Upper lobe of left lung (tissue), 4 donors: ENCODE results near the gene PSMA8.

ENCODE experiments used
- EP300 ChIP-seq, 4 donors: sonication (generic); formaldehyde crosslinking; IDR thresholded peaks; one replicate each; pipeline ENCODE4 v1.5.1; 2017; ENCODE audit warnings: antibody characterized with exemption in 4 of 4, control low read depth in 2 of 4
- POLR2A ChIP-seq, 4 donors: fragments of 450-650 bp; IDR thresholded peaks; one replicate each; pipeline ENCODE4 v1.5.1; 2016 to 2017; ENCODE audit warnings: antibody characterized with exemption in 4 of 4, mild to moderate bottlenecking in 2 of 4
- POLR2AphosphoS5 ChIP-seq, 2 donors: sonication (generic); formaldehyde crosslinking; IDR thresholded peaks; one replicate each; pipeline ENCODE4 v1.5.1; 2017; ENCODE audit warnings: antibody characterized with exemption in 2 of 2
- TF ChIP-seq, protein P1 (sequence below), 6 experiments: fragments of 450-650 bp in 4 of 6; fragments of 200-600 bp in 2 of 6; sonication (generic) in 2 of 6; IDR thresholded peaks; one replicate each; pipeline ENCODE4 v1.5.1; 2016 to 2019; ENCODE audit warnings: antibody characterized with exemption in 6 of 6

DNA sequence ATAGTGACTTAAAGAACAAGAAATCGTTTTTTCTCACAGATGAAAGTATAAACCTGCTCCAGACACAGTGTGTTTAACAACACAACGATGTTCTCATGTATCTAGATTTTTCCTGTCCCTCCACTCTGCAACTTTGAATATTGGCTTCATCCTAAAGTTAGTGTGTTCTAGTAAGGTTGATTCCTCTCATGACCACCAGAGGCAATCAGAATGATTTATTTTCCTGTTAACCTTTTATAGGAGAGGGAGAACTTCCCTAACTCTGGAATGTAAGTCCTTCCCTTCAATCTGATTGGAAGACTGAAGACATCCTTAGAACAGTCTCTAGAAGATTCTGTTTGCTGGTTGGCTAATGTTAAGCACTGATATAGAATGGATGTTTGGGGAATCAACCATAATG is 51.6 kb downstream of the PSMA8 start:
- TF ChIP-seq POLR2AphosphoS5 (IDR thresholded peaks at IDR 0.05) (no peak), EP300 (IDR thresholded peaks at IDR 0.05) (no peak), POLR2A (IDR thresholded peaks at IDR 0.05) (no peak)
- TF ChIP-seq, protein P1, sequence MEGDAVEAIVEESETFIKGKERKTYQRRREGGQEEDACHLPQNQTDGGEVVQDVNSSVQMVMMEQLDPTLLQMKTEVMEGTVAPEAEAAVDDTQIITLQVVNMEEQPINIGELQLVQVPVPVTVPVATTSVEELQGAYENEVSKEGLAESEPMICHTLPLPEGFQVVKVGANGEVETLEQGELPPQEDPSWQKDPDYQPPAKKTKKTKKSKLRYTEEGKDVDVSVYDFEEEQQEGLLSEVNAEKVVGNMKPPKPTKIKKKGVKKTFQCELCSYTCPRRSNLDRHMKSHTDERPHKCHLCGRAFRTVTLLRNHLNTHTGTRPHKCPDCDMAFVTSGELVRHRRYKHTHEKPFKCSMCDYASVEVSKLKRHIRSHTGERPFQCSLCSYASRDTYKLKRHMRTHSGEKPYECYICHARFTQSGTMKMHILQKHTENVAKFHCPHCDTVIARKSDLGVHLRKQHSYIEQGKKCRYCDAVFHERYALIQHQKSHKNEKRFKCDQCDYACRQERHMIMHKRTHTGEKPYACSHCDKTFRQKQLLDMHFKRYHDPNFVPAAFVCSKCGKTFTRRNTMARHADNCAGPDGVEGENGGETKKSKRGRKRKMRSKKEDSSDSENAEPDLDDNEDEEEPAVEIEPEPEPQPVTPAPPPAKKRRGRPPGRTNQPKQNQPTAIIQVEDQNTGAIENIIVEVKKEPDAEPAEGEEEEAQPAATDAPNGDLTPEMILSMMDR (IDR thresholded peaks at IDR 0.05) = peak in 2 of 6 experiments; percentile 10 to 14
